ENCODE measurements around the gene SRMS. TPM values are rescaled to one million over a fixed set of nuclear protein-coding genes. Genes with fewer than 3 reads are reported as not detected.

SRMS gene
- total and polyA plus RNA-seq, 2 of the 13 experiments (the other 11 are each of a cell fraction or from before 2014, with no cell fraction given), result not detected

GRCh38 chr20:63552481-63553249, 5.1 kb upstream of the SRMS start (continued):
- TF ChIP-seq ZNF142 (CRISPR knock-in tag; IDR thresholded peaks at IDR 0.05), result no peak
- peak; percentile 20; the same call in 1 of the 2 replicates for TF ChIP-seq ZNF687 (CRISPR knock-in tag; IDR thresholded peaks at IDR 0.05)
- TF ChIP-seq ATF1 (CRISPR knock-in tag; IDR thresholded peaks at IDR 0.05), result no peak
- peak; percentile 38; the same call in 1 of the 2 replicates for TF ChIP-seq ZNF350 (CRISPR knock-in tag; IDR thresholded peaks at IDR 0.05; ENCODE audit: borderline replicate concordance, low read depth)
- no peak for TF ChIP-seq ZNF382 (CRISPR knock-in tag; IDR thresholded peaks at IDR 0.05; ENCODE audit: borderline replicate concordance)
- no peak for TF ChIP-seq HNRNPLL (IDR thresholded peaks at IDR 0.05; ENCODE audit: low read depth, low read length, poor library complexity, severe bottlenecking)
